ENCODE data around the gene CHRNG.
"Not testable (repeated sequence)": the region's sequence is repeated elsewhere in the genome, so short reads cannot be mapped to it uniquely, and the experiment has no call there.

The CHRNG gene

GRCh38 chr2:232526372-232526941 lies 13.0 kb upstream of the CHRNG start:
- DNase-seq (ENCODE audit: extremely low read depth in 1 of 2, low read depth in 1 of 2) = no peak

GRCh38 chr2:232527905-232528470 lies 11.5 kb upstream of the CHRNG start:
- DNase-seq (ENCODE audit: extremely low read depth in 1 of 2, low read depth in 1 of 2) = no peak

GRCh38 chr2:232528746-232529460 lies 10.6 kb upstream of the CHRNG start:
- no peak for DNase-seq (ENCODE audit: extremely low read depth in 1 of 2, low read depth in 1 of 2)

- DNase-seq (ENCODE audit: extremely low read depth in 1 of 2, low read depth in 1 of 2) = no peak
Observed at GRCh38 chr2:232529806-232530547, 9.5 kb upstream of the CHRNG start.

- DNase-seq (ENCODE audit: extremely low read depth in 1 of 2, low read depth in 1 of 2) = no peak
Observed at GRCh38 chr2:232530626-232531260, 8.7 kb upstream of the CHRNG start.

- no peak for DNase-seq (ENCODE audit: extremely low read depth in 1 of 2, low read depth in 1 of 2)
Observed at GRCh38 chr2:232532419-232532818, 7.1 kb upstream of the CHRNG start.

GRCh38 chr2:232532821-232533220 lies 6.7 kb upstream of the CHRNG start:
- not testable (repeated sequence) for DNase-seq (ENCODE audit: extremely low read depth in 1 of 2, low read depth in 1 of 2)

- no peak for DNase-seq (ENCODE audit: extremely low read depth in 1 of 2, low read depth in 1 of 2)
Observed at GRCh38 chr2:232533944-232534710, 5.4 kb upstream of the CHRNG start.

GRCh38 chr2:232534940-232535651 lies 4.4 kb upstream of the CHRNG start:
- DNase-seq (ENCODE audit: extremely low read depth in 1 of 2, low read depth in 1 of 2) = no peak

- DNase-seq (ENCODE audit: extremely low read depth in 1 of 2, low read depth in 1 of 2) = no peak
Observed at GRCh38 chr2:232535761-232536530, 3.5 kb upstream of the CHRNG start.

GRCh38 chr2:232537079-232537478 lies 2.4 kb upstream of the CHRNG start:
- DNase-seq (ENCODE audit: extremely low read depth in 1 of 2, low read depth in 1 of 2) = no peak

GRCh38 chr2:232537499-232537898 lies 2.0 kb upstream of the CHRNG start:
- DNase-seq (ENCODE audit: extremely low read depth in 1 of 2, low read depth in 1 of 2) = no peak

GRCh38 chr2:232538671-232539070 lies 821 bp upstream of the CHRNG start:
- DNase-seq (ENCODE audit: extremely low read depth in 1 of 2, low read depth in 1 of 2) = no peak

GRCh38 chr2:232540441-232541041 lies 1.0 kb downstream of the CHRNG start:
- no peak for DNase-seq (ENCODE audit: extremely low read depth in 1 of 2, low read depth in 1 of 2)

GRCh38 chr2:232541195-232541960 lies 1.9 kb downstream of the CHRNG start:
- DNase-seq (ENCODE audit: extremely low read depth in 1 of 2, low read depth in 1 of 2) = no peak

GRCh38 chr2:232541961-232542714 lies 2.6 kb downstream of the CHRNG start:
- no peak for DNase-seq (ENCODE audit: extremely low read depth in 1 of 2, low read depth in 1 of 2)
